ENCODE measurements around the gene RNF223. TPM values are rescaled to one million over a fixed set of nuclear protein-coding genes. Genes with fewer than 3 reads are reported as not detected.

RNF223 gene
- total RNA-seq, 1 donor from 2014 or later: not detected

GRCh38 chr1:1115136-1115785 lies 41.2 kb upstream of the RNF223 start:
- H3K4me1 Mint-ChIP-seq (ENCODE audit: low read depth, unreplicated experiment): peaks cover 12% of the 10 kb centered on the region
- TF ChIP-seq CTCF (IDR thresholded peaks at IDR 0.05; ENCODE audit: partially characterized antibody, unreplicated experiment): no peak

GRCh38 chr1:1114431-1114830 lies 40.3 kb upstream of the RNF223 start:
- H3K4me3 Mint-ChIP-seq (ENCODE audit: unreplicated experiment): peak overlapping the region; percentile 83
- no peak for TF ChIP-seq CTCF (IDR thresholded peaks at IDR 0.05; ENCODE audit: partially characterized antibody, unreplicated experiment)
- H3K27ac Mint-ChIP-seq (ENCODE audit: unreplicated experiment): no peak overlapping the region
- DNase-seq: no peak
- peaks cover 6% of the 10 kb centered on the region for H3K36me3 Mint-ChIP-seq (ENCODE audit: unreplicated experiment)
- H3K4me1 Mint-ChIP-seq (ENCODE audit: low read depth, unreplicated experiment): peaks cover 9% of the 10 kb centered on the region
- peaks cover 25% of the 10 kb centered on the region for H3K27me3 Mint-ChIP-seq (ENCODE audit: unreplicated experiment)
- H3K9me3 Mint-ChIP-seq (ENCODE audit: unreplicated experiment): peaks cover 21% of the 10 kb centered on the region

More at GRCh38 chr1:1115136-1115785, 41.2 kb upstream of the RNF223 start:
- Mint-ChIP-seq H3K4me3 (ENCODE audit: unreplicated experiment) (peak overlapping the region; percentile 83), H3K9me3 (ENCODE audit: unreplicated experiment) (peaks cover 17% of the 10 kb centered on the region), H3K27me3 (ENCODE audit: unreplicated experiment) (peaks cover 25% of the 10 kb centered on the region), H3K36me3 (ENCODE audit: unreplicated experiment) (peaks cover 6% of the 10 kb centered on the region), H3K27ac (ENCODE audit: unreplicated experiment) (peak overlapping the region; percentile 33)
- no peak for DNase-seq

- DNase-seq: no peak
- peaks cover 18% of the 10 kb centered on the region for H3K27me3 Mint-ChIP-seq (ENCODE audit: unreplicated experiment)
- H3K4me1 Mint-ChIP-seq (ENCODE audit: low read depth, unreplicated experiment): no peaks in the 10 kb centered on the region
- H3K36me3 Mint-ChIP-seq (ENCODE audit: unreplicated experiment): peaks cover 6% of the 10 kb centered on the region
- H3K9me3 Mint-ChIP-seq (ENCODE audit: unreplicated experiment): peaks cover 16% of the 10 kb centered on the region
- H3K27ac Mint-ChIP-seq (ENCODE audit: unreplicated experiment): no peak overlapping the region
- TF ChIP-seq CTCF (IDR thresholded peaks at IDR 0.05; ENCODE audit: partially characterized antibody, unreplicated experiment): no peak
- H3K4me3 Mint-ChIP-seq (ENCODE audit: unreplicated experiment): peak overlapping the region; percentile 42
Observed at GRCh38 chr1:1112237-1112985, 38.3 kb upstream of the RNF223 start.

GRCh38 chr1:1111516-1112236 lies 37.6 kb upstream of the RNF223 start:
- no peak overlapping the region for H3K27ac Mint-ChIP-seq (ENCODE audit: unreplicated experiment)
- H3K36me3 Mint-ChIP-seq (ENCODE audit: unreplicated experiment): peaks cover 6% of the 10 kb centered on the region
- peaks cover 18% of the 10 kb centered on the region for H3K27me3 Mint-ChIP-seq (ENCODE audit: unreplicated experiment)
- no peak for DNase-seq
- no peak for TF ChIP-seq CTCF (IDR thresholded peaks at IDR 0.05; ENCODE audit: partially characterized antibody, unreplicated experiment)
- H3K9me3 Mint-ChIP-seq (ENCODE audit: unreplicated experiment): peaks cover 16% of the 10 kb centered on the region
- no peaks in the 10 kb centered on the region for H3K4me1 Mint-ChIP-seq (ENCODE audit: low read depth, unreplicated experiment)
- no peak overlapping the region for H3K4me3 Mint-ChIP-seq (ENCODE audit: unreplicated experiment)
